T-helper 1 cell treated with Interleukin-12 subunit alpha and Interleukin-12 subunit beta and Interleukin-4 antibody, amounts not matched to agents 30 μg/mL and 1 μg/mL, for 36 hours (primary cell): ENCODE results near the gene HIC2.
"Not testable (repeated sequence)": the region's sequence is repeated elsewhere in the genome, so short reads cannot be mapped to it uniquely, and the experiment has no call there.

ENCODE experiments used
- H3K27ac Mint-ChIP-seq: one replicate; pipeline ENCODE4 v1.8.0; 2021; ENCODE audit warnings: mild to moderate bottlenecking, mixed read lengths
- H3K27me3 Mint-ChIP-seq: one replicate; pipeline ENCODE4 v1.8.0; 2021; ENCODE audit warnings: low read depth, mixed read lengths
- H3K36me3 Mint-ChIP-seq: one replicate; pipeline ENCODE4 v1.8.0; 2021; ENCODE audit warnings: low read depth, mixed read lengths
- H3K4me1 Mint-ChIP-seq: one replicate; pipeline ENCODE4 v1.8.0; 2021; ENCODE audit warnings: low read depth, mixed read lengths
- H3K4me3 Mint-ChIP-seq: one replicate; pipeline ENCODE4 v1.8.0; 2021; ENCODE audit warnings: mild to moderate bottlenecking, moderate library complexity, mixed read lengths
- H3K9me3 Mint-ChIP-seq: one replicate; pipeline ENCODE4 v1.8.0; 2021; ENCODE audit warnings: mixed read lengths

HIC2 gene

DNA sequence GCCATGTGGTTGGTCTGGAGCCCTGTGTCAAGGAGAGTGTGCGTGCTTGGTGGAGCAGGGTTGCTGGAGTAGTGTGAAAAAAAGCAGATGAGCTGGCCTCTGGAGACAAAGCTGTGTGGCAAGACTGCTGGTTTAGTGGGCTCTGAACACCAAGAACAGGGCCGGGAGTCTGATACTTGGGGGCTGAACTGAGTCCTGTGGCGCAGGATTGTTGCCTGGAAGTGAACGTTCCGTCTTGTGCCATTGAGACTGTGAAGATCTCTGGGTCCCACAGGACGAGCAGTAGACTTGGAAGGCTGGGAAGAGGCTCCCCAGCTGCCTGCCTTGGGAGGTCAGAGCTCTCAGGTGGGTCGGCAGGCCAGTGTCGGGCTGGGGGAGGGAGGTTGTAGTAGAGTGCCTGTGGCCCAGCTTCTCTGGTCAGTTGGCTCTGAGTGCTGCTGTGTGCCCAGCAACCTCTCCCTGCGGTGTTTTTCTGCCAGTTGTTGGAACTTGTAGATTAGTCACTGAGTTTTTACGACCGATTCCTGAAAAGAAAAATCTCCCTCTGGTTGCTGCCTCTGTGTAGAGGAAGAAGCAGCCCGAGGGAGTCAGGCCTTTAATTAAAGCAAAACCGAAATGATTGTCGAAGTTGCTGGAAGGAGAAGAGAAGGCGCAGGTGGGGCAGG is 1.9 kb downstream of the HIC2 start:
- H3K9me3 Mint-ChIP-seq, H3K4me1 Mint-ChIP-seq, H3K27ac Mint-ChIP-seq, H3K27me3 Mint-ChIP-seq, H3K36me3 Mint-ChIP-seq, H3K4me3 Mint-ChIP-seq: not testable (repeated sequence)

DNA sequence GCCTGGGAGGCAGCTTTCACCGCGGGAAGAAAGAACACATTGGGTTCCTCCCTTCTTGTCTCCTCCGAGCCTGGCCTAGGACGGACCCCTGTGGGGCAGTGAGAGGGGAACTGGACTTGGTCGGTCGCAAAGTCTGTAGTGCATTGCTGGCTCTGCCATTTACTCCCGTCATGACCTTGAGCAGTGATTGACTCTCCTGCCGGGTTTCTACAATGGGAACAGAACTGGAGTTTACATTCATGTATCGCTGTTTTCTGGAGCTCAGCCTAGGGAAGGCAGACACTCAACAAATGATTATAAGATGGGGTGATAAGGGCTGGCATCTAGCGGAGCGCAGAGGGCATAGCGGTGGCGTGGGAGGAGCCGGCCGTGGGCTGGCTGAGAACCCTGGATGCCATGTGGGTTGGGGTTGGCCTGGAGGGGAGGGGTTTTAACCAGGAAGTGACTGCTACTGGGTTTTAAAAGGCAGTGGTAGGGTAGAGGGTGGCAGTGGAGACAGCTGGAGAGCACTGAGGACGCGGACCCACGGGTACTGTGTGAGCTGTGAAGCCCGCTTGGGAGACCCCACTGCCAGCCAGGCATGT is 3.1 kb downstream of the HIC2 start:
- H3K4me3 Mint-ChIP-seq, H3K36me3 Mint-ChIP-seq, H3K9me3 Mint-ChIP-seq, H3K27me3 Mint-ChIP-seq, H3K4me1 Mint-ChIP-seq, H3K27ac Mint-ChIP-seq: not testable (repeated sequence)

DNA sequence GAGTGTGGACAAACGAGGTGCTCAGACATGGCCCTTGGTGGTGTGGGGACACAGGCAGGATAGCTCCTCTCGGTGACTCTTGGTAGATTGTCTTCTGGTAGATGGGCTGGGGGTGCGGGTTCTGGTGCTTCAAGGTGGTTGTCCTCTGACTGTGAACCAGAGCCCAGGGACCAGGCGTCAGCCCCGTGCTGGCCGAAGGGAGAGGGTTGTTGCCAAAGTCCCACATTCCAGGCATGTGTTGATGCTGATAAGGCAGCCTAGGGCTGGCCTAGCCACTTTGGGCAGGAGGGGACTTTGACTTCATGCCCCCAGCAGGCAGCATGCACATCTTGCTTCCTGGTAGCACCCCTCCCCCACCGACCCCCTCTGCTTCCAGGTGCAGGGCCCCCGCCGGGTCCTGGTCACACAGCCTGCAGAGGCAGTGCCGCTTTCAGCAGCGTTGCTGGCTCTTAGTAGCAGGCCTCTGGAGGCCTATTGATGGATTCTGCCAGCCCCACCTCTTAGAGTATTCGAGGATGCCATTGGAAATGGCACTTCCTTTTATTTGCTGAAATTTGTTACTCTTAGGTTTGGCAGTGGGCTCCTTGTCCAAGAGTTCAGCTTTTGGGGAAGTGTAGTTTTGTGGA is 7.0 kb downstream of the HIC2 start:
- not testable (repeated sequence) for H3K27ac Mint-ChIP-seq, H3K9me3 Mint-ChIP-seq, H3K36me3 Mint-ChIP-seq, H3K4me1 Mint-ChIP-seq, H3K4me3 Mint-ChIP-seq, H3K27me3 Mint-ChIP-seq

- not testable (repeated sequence) for H3K27me3 Mint-ChIP-seq, H3K27ac Mint-ChIP-seq, H3K4me1 Mint-ChIP-seq, H3K36me3 Mint-ChIP-seq, H3K9me3 Mint-ChIP-seq, H3K4me3 Mint-ChIP-seq
Measured at GRCh38 chr22:21434378-21435233, 17.4 kb downstream of the HIC2 start.

DNA sequence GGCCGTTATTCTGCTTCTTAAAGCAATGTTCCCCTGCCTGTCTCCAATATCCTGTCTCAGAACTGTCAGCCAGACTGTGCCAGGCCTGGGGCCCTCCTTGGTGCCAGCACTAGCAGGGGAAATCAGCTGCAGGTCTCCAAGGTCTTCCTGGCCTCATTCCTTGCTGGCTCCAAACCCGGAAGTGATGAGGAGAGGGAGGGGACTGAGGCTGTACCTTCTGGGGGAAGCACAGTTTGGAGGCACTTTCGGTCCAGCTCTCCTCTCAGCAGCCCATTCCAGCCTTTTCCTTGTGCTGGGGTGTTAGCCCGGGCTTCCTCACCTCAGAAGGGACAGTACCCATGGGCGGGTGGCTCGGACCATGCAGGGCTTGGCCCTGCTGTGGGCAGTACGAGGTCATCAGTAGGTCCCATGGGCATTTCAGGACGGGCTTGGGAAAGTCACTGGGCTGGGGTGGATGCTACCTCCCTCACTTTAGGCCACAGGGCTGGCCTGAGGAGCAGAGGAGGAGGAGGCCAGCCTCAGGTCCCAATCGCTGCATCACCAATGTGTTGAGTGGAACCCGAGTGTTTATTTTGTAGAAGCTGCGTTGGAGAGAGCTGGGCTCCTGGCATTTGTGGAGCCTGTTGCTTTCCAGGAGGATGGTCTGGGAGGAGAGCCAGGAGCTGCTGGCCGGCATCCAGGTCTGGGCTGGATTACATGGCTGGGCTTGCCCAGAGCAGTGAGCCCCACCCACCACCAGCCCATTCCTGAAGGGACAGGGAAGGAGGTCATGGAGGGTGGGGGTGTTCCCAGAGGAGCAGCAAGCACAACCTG is 19.0 kb downstream of the HIC2 start:
- not testable (repeated sequence) for H3K9me3 Mint-ChIP-seq, H3K4me3 Mint-ChIP-seq, H3K4me1 Mint-ChIP-seq, H3K36me3 Mint-ChIP-seq, H3K27me3 Mint-ChIP-seq, H3K27ac Mint-ChIP-seq

GRCh38 chr22:21438013-21438412 is 20.8 kb downstream of the HIC2 start:
- H3K4me1 Mint-ChIP-seq: not testable (repeated sequence)

DNA sequence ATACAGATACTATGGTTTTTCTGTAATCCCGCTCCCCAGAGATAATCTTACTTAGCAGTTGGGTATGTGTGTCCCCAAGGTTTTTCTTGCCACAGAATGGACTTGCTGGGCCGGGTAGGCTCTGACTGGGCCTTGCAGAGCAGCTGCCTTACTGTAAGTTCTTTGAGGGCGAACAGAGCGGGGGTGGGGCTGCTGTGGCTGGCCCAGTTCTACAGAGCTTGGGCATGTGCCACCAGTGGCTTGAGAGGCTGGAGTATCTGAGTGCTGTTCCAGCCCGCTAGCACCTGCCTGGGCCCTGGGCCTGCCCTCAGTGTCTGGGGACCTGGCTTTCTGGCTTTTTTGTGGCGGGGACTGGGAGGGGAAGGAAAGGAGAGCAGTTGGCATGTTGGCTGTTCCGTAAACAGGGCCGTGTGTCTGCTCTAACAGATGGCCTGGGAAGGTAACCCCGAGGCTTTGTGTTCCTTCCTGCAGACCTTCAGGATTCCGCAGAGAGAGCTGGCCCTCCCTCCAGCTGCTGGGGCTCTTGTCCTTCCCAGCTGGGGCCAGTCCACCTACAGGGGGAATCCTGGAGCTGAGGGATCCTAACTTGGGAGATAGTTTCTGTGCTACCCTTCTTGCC is 23.0 kb downstream of the HIC2 start:
- H3K27ac Mint-ChIP-seq, H3K27me3 Mint-ChIP-seq, H3K4me1 Mint-ChIP-seq, H3K9me3 Mint-ChIP-seq, H3K36me3 Mint-ChIP-seq, H3K4me3 Mint-ChIP-seq: not testable (repeated sequence)

More at GRCh38 chr22:21438013-21438412, 20.8 kb downstream of the HIC2 start:
- H3K36me3 Mint-ChIP-seq, H3K27me3 Mint-ChIP-seq, H3K27ac Mint-ChIP-seq, H3K9me3 Mint-ChIP-seq, H3K4me3 Mint-ChIP-seq: not testable (repeated sequence)

DNA sequence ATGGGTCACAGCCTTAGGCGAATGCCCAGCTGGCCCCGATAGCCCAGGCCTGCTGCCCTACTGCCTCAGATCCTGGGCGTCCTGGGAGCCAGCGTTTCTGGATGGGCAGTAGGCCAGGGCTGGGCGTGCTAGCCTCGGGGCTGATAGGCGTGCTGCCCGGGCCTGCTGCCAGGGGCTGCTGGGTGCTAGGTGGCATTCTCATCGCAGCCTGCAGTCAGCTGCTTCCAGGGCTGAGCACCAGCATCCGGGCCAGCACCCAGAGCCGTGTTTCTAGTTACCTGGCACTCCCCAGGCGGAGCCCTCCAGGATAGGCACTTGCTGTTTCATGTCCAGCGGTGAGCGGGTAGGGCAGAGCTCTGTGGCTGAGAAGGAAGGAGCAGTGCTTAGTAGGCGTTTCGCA is 23.5 kb downstream of the HIC2 start:
- not testable (repeated sequence) for H3K27ac Mint-ChIP-seq, H3K27me3 Mint-ChIP-seq, H3K4me1 Mint-ChIP-seq, H3K9me3 Mint-ChIP-seq, H3K4me3 Mint-ChIP-seq, H3K36me3 Mint-ChIP-seq

DNA sequence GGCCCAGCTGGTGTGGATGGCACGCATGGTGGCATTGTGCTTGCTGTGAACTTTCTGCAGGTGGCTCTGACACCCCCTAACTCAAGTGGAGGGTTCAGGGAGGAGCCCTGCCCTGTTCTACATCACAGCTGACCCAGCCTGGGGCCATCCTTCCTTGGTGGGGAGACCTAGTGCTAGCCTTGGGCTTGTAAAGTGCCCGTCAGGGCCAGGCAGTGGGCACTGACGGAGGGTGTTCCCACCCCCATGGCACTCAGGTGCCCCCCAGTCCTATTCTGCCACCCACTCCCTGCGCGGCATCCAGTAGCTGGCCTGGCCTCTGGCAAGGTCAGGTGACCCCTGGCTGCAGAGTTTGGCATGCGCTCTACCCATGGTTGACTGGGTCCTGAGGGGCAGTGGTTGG is 24.0 kb downstream of the HIC2 start:
- H3K27ac Mint-ChIP-seq, H3K4me3 Mint-ChIP-seq, H3K36me3 Mint-ChIP-seq, H3K27me3 Mint-ChIP-seq, H3K9me3 Mint-ChIP-seq, H3K4me1 Mint-ChIP-seq: not testable (repeated sequence)

GRCh38 chr22:21442123-21442522 is 25.0 kb downstream of the HIC2 start:
- not testable (repeated sequence) for H3K27me3 Mint-ChIP-seq, H3K4me3 Mint-ChIP-seq, H3K9me3 Mint-ChIP-seq, H3K27ac Mint-ChIP-seq, H3K4me1 Mint-ChIP-seq, H3K36me3 Mint-ChIP-seq

DNA sequence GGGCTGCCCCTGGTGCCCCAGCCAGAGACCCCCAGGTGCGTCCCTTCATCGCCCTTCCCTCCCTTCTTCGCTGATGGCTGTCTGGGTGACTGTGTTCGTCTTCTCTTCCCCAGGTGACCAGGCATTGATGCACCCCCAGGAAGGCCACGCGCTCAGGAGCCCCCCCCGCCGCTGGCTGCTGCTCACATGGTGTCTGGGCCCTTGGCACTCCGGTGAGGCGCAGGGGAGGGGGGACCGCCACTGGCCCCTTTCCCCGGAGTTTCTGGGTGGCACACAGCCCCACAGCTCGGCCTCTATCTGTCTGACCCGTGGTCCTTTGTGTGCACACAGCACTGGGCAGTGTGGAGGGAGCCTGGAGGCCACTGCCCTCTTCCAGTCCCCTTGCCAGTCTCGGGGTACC is 25.5 kb downstream of the HIC2 start:
- H3K27me3 Mint-ChIP-seq, H3K9me3 Mint-ChIP-seq, H3K36me3 Mint-ChIP-seq, H3K27ac Mint-ChIP-seq, H3K4me1 Mint-ChIP-seq, H3K4me3 Mint-ChIP-seq: not testable (repeated sequence)

- no peak overlapping the region for H3K27ac Mint-ChIP-seq
- H3K9me3 Mint-ChIP-seq: no peaks in the 10 kb centered on the region
Measured at GRCh38 chr22:21443057-21443734, 26.0 kb downstream of the HIC2 start.

GRCh38 chr22:21443735-21444421 is 26.7 kb downstream of the HIC2 start:
- Mint-ChIP-seq H3K9me3 (no peaks in the 10 kb centered on the region), H3K27ac (no peak overlapping the region), H3K36me3 (no peaks in the 10 kb centered on the region), H3K4me1 (no peaks in the 10 kb centered on the region), H3K4me3 (no peak overlapping the region), H3K27me3 (no peaks in the 10 kb centered on the region)

More at GRCh38 chr22:21443057-21443734, 26.0 kb downstream of the HIC2 start:
- no peaks in the 10 kb centered on the region for H3K27me3 Mint-ChIP-seq
- H3K36me3 Mint-ChIP-seq: no peaks in the 10 kb centered on the region
- no peak overlapping the region for H3K4me3 Mint-ChIP-seq
- H3K4me1 Mint-ChIP-seq: no peaks in the 10 kb centered on the region
